GM18502 (cell line): ENCODE measurements around the gene ZBTB7B.

Source experiments
- ATAC-seq: cut with Tn5 transposase; IDR thresholded peaks from one replicate; pipeline ENCODE4 v1.9.1; 2021; ENCODE audit warnings: mild to moderate bottlenecking; ENCODE audit not compliant: unreplicated experiment, poor library complexity

Gene ZBTB7B

GRCh38 chr1:155014709-155015508 is 12.3 kb downstream of the ZBTB7B start:
- ATAC-seq = no peak

GRCh38 chr1:155015527-155016230 is 13.1 kb downstream of the ZBTB7B start:
- ATAC-seq = no peak

- no peak for ATAC-seq
These were observed 13.7 kb downstream of the ZBTB7B start for GRCh38 chr1:155016231-155016831.

- ATAC-seq = peak; percentile 81
These were observed 14.7 kb downstream of the ZBTB7B start for GRCh38 chr1:155017041-155017945.

- ATAC-seq = no peak
These were observed 15.3 kb downstream of the ZBTB7B start for GRCh38 chr1:155017946-155018316.

- no peak for ATAC-seq
These were observed 16.2 kb downstream of the ZBTB7B start for GRCh38 chr1:155018617-155019348.

GRCh38 chr1:155019377-155020245 is 17.0 kb downstream of the ZBTB7B start:
- ATAC-seq = no peak

- ATAC-seq = no peak
These were observed 19.7 kb downstream of the ZBTB7B start for GRCh38 chr1:155022136-155022926.

GRCh38 chr1:155022927-155023236 is 20.3 kb downstream of the ZBTB7B start:
- no peak for ATAC-seq

GRCh38 chr1:155023627-155024026 is 21.0 kb downstream of the ZBTB7B start:
- no peak for ATAC-seq

GRCh38 chr1:155024315-155024714 is 21.7 kb downstream of the ZBTB7B start:
- no peak for ATAC-seq

GRCh38 chr1:155026154-155026553 is 23.6 kb downstream of the ZBTB7B start:
- no peak for ATAC-seq

GRCh38 chr1:155026588-155026987 is 24.0 kb downstream of the ZBTB7B start:
- ATAC-seq = no peak

- ATAC-seq = no peak
These were observed 27.1 kb downstream of the ZBTB7B start for GRCh38 chr1:155029513-155030242.

- ATAC-seq = no peak
These were observed 27.7 kb downstream of the ZBTB7B start for GRCh38 chr1:155030243-155030795.

- ATAC-seq = no peak
These were observed 28.3 kb downstream of the ZBTB7B start for GRCh38 chr1:155030899-155031298.

- no peak for ATAC-seq
These were observed 30.3 kb downstream of the ZBTB7B start for GRCh38 chr1:155032886-155033285.
